HepG2 (cell line): Measurements from ENCODE around the gene FAM24B. TPM values are rescaled to one million over a fixed set of nuclear protein-coding genes. Genes with fewer than 3 reads are reported as not detected.

Source experiments
- ATAC-seq: fragments of 200-7000 bp; cut with Tn5 transposase; 3 replicates; pipeline ENCODE4 v1.9.1; 2020; ENCODE audit warnings: mild to moderate bottlenecking, moderate library complexity
- BruUV-seq: library from RNA; stranded (reverse); fragments of 400-500 nt; replicated peaks from 2 replicates; lab custom pipeline; 2021; lab: Mats Ljungman, UMichigan
- CTCF ChIA-PET: fragments of 300-600 bp; formaldehyde crosslinking; extraction: SDS; loops from one replicate; lab custom pipeline; 2021; ENCODE audit warnings: low total read pairs, inconsistent platforms, low intra/inter-chr PET ratio; lab: Yijun Ruan, JAX
- POLR2A ChIA-PET: fragments of 350-600 bp; sonication (Branson Sonifier 250); formaldehyde crosslinking; loops from one replicate; lab custom pipeline; 2020; ENCODE audit warnings: antibody characterized with exemption, inconsistent platforms; lab: Yijun Ruan, JAX
- DNase-seq: peaks from one replicate; pipeline ENCODE4 v3.0.0-alpha.2; 2015; ENCODE audit warnings: low spot score
- FAIRE-seq: peaks from 3 replicates; lab custom pipeline; 2011; peaks lifted over from hg19 to GRCh38; lab: Jason Lieb, UNC
- H2AFZ ChIP-seq: one replicate; pipeline ENCODE4 v1.6.1; 2011; ENCODE audit warnings: low read length, inconsistent platforms
- H3K27ac ChIP-seq: fragments of 300-600 bp; 3 replicates; pipeline ENCODE4 v1.8.0; 2011; ENCODE audit warnings: mixed run types, mild to moderate bottlenecking, mixed read lengths, low read length, inconsistent platforms; ENCODE audit not compliant: insufficient read depth; ENCODE audit errors: extremely low read length
- H3K27me3 ChIP-seq, 2 experiments: fragments of 200-600 bp in 1 of 2; 2 replicates in 1 of 2; 3 replicates in 1 of 2; pipeline versions ENCODE4 v1.6.0 to v1.8.0; 2011; ENCODE audit warnings: low read length in 2 of 2, mild to moderate bottlenecking in 2 of 2, moderate library complexity in 2 of 2, inconsistent platforms in 1 of 2; ENCODE audit not compliant: insufficient read depth in 2 of 2, control insufficient read depth in 1 of 2
- H3K36me3 ChIP-seq, 2 experiments: fragments of 200-600 bp in 1 of 2; replicated peaks in 1 of 2; 2 replicates in 1 of 2; 3 replicates in 1 of 2; pipeline versions ENCODE4 v1.5.1 to v1.8.0; 2011; ENCODE audit warnings: low read length in 2 of 2, inconsistent platforms in 1 of 2; ENCODE audit not compliant: insufficient read depth in 2 of 2, control insufficient read depth in 1 of 2
- H3K4me1 ChIP-seq: 2 replicates; pipeline ENCODE4 v1.5.1; 2012; ENCODE audit warnings: low read length, inconsistent platforms; ENCODE audit not compliant: insufficient read depth
- H3K4me2 ChIP-seq: 2 replicates; pipeline ENCODE4 v1.6.0; 2011; ENCODE audit warnings: low read depth, low read length, inconsistent platforms
- H3K4me3 ChIP-seq, 3 experiments: fragments of 200-600 bp in 1 of 3; sonication (generic), shearing (Covaris generic) in 1 of 3; replicated peaks in 1 of 3; 2 replicates each; pipeline ENCODE4 v1.5.1; 2011 to 2016; ENCODE audit warnings: low read length in 3 of 3, inconsistent platforms in 2 of 3, low read depth in 2 of 3, mild to moderate bottlenecking in 2 of 3, control low read depth in 1 of 3, mixed read lengths in 1 of 3; ENCODE audit not compliant: insufficient read depth in 1 of 3
- H3K79me2 ChIP-seq: one replicate; pipeline ENCODE4 v1.6.1; 2011; ENCODE audit warnings: low read length, inconsistent platforms; ENCODE audit not compliant: insufficient read depth
- H3K9ac ChIP-seq: 2 replicates; pipeline ENCODE4 v1.6.0; 2011; ENCODE audit warnings: mild to moderate bottlenecking, low read depth, low read length, inconsistent platforms; ENCODE audit not compliant: insufficient read depth
- H3K9me3 ChIP-seq: 2 replicates; pipeline ENCODE4 v1.5.1; 2012; ENCODE audit warnings: mild to moderate bottlenecking, low read length
- H4K20me1 ChIP-seq: 2 replicates; pipeline ENCODE4 v1.6.0; 2011; ENCODE audit warnings: inconsistent platforms, mild to moderate bottlenecking, low read length, moderate library complexity; ENCODE audit not compliant: insufficient read depth
- FOSL2 ChIP-seq: sonication (generic); formaldehyde crosslinking; IDR thresholded peaks from 2 replicates; pipeline ENCODE4 v1.4.0; 2020; ENCODE audit warnings: missing genetic modification reagents
- ZNF343 ChIP-seq: sonication (generic); formaldehyde crosslinking; IDR thresholded peaks from 2 replicates; pipeline ENCODE4 v1.4.0; 2020; ENCODE audit warnings: mild to moderate bottlenecking, missing genetic modification reagents
- WGBS: methylation state at CpG from one replicate; pipeline ENCODE4 v1.1.6; 2017; ENCODE audit warnings: low lambda C conversion rate; 5-methylcytosine and 5-hydroxymethylcytosine counted together
- in situ Hi-C: cut with HindIII; loops from 2 replicates; pipeline ENCODE4 v1.10.0; 2017; ENCODE audit warnings: low pct_unique_long_range_greater_than_20kb; ENCODE audit not compliant: extremely low pct_ligation_motif_present
- intact Hi-C: fragments of 100-400 bp; cut with micrococcal nuclease; formaldehyde crosslinking; loops from one replicate; pipeline ENCODE4 v1.10.0; 2022; ENCODE audit not compliant: unreplicated experiment
- polyA plus RNA-seq, 8 experiments: library from polyadenylated mRNA; depleted of rRNA in 3 of 8; stranded (reverse) in 7 of 8; unstranded in 1 of 8; fragments of >200 nt; fragmentation: Illumina TruSeq in 4 of 8; extraction: Trizol in 4 of 8; gene quantifications; 2 replicates each; pipeline versions ENCODE4 v1.2.1 to v1.2.3, GENCODE V29; 2011 to 2016; ENCODE audit warnings: low read depth in 4 of 8, missing spikeins in 1 of 8, mixed read lengths in 1 of 8; ENCODE audit not compliant: insufficient read depth in 1 of 8
- total RNA-seq, 5 experiments: library from RNA; depleted of rRNA; stranded (reverse); fragments of >200 nt; fragmentation: Illumina TruSeq; extraction: Trizol; gene quantifications; 2 replicates each; pipeline ENCODE4 v1.2.3, GENCODE V29; 2016; ENCODE audit warnings: low read depth in 1 of 5
- TF ChIP-seq, protein P1 (sequence below), 2 experiments: IDR thresholded peaks; 2 replicates each; pipeline ENCODE4 v1.6.1; 2011 to 2012; ENCODE audit warnings: low read length in 2 of 2, borderline replicate concordance in 1 of 2, low read depth in 1 of 2, mild to moderate bottlenecking in 1 of 2, moderate library complexity in 1 of 2

The FAM24B gene
- total and polyA plus RNA-seq, 2 of the 13 experiments (the other 11 are each of a cell fraction or from before 2014, with no cell fraction given): 1.9 to 3.0 TPM

DNA sequence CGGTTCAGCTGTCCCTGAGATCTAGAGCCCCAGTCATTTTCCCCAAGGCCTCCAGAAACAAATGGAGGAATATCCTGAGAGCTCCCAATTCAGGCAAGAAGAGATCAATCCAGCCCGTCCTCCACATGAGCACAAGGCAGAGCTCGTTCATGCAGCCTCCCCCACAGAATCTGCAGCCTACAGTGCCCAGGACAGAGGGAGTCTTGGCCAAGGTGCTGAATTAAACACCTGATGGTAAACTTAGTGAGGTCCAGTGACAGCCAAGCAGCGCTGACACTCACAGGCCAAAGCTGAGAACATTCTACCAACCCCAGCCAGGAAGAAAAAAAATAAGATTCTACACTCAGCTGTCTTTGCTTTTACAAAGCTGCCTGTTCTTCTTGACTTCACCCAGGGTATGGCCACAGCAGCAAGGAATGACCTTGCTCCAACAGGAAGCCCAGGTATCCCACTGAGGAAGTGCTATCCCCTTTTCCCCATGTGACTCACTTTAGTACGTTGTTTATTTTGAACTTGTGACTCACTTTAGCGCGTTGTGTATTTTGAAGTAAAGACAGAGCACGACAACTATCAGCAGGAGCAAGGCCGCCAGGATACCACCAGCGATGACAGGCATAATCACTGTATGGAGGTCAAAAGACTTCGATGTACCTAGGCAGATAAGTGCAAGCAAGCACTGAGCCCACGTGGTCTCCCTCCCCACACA, 29.3 kb downstream of the FAM24B start:
- POLR2A ChIA-PET: no interaction called here
- Histone ChIP-seq H4K20me1 (no peaks in the 10 kb centered on the region), H3K4me1 (no peaks in the 10 kb centered on the region), H3K9ac (no peak overlapping the region), H3K79me2 (no peaks in the 10 kb centered on the region), H3K36me3 (0 out of 5 replicates have a peak, but pooled peaks cover 0 to 9% of the 10 kb centered on the region in 2 experiments), H3K27me3 (no peaks in the 10 kb centered on the region), H3K4me3 (no peak overlapping the region), H3K4me2 (no peak overlapping the region), H3K9me3 (no peaks in the 10 kb centered on the region), H2AFZ (no peak overlapping the region), H3K27ac (no peak overlapping the region)
- WGBS: 73% methylated on average over 12 of the region's 12 CpGs
- FAIRE-seq: no peak
- BruUV-seq: no TSS peak
- DNase-seq: no peak
- intact Hi-C loops (no loop called here), in situ Hi-C loops (no loop called here)
- CTCF ChIA-PET: no interaction called here
- no peak for ATAC-seq
- TF ChIP-seq FOSL2 (CRISPR knock-in tag) (0 out of 2 replicates have a peak, but pooled peaks have one; percentile 19), ZNF343 (no peak)
- TF ChIP-seq, protein P1, sequence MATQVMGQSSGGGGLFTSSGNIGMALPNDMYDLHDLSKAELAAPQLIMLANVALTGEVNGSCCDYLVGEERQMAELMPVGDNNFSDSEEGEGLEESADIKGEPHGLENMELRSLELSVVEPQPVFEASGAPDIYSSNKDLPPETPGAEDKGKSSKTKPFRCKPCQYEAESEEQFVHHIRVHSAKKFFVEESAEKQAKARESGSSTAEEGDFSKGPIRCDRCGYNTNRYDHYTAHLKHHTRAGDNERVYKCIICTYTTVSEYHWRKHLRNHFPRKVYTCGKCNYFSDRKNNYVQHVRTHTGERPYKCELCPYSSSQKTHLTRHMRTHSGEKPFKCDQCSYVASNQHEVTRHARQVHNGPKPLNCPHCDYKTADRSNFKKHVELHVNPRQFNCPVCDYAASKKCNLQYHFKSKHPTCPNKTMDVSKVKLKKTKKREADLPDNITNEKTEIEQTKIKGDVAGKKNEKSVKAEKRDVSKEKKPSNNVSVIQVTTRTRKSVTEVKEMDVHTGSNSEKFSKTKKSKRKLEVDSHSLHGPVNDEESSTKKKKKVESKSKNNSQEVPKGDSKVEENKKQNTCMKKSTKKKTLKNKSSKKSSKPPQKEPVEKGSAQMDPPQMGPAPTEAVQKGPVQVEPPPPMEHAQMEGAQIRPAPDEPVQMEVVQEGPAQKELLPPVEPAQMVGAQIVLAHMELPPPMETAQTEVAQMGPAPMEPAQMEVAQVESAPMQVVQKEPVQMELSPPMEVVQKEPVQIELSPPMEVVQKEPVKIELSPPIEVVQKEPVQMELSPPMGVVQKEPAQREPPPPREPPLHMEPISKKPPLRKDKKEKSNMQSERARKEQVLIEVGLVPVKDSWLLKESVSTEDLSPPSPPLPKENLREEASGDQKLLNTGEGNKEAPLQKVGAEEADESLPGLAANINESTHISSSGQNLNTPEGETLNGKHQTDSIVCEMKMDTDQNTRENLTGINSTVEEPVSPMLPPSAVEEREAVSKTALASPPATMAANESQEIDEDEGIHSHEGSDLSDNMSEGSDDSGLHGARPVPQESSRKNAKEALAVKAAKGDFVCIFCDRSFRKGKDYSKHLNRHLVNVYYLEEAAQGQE (IDR thresholded peaks at IDR 0.05; ENCODE audit: borderline replicate concordance in 1 of 2, low read depth in 1 of 2, low read length in 2 of 2): 0 out of 4 replicates have a peak, but pooled peaks of 1 of the 2 experiments have one; percentile 19
